H1 (cell line): ENCODE measurements around the gene MTRFR. TPM values are rescaled to one million over a fixed set of nuclear protein-coding genes. Genes with fewer than 3 reads are reported as not detected.
A peak's percentile ranks its signal among the peaks of the same experiment; 100 is the strongest.

Source experiments
- CBX8 ChIP-seq: fragments of 300-800, 300-1000 bp; sonication (generic); IDR thresholded peaks from 2 replicates; pipeline ENCODE4 v1.7.1; 2016; ENCODE audit warnings: low read depth, low read length, borderline replicate concordance
- CEBPB ChIP-seq: IDR thresholded peaks from 2 replicates; pipeline ENCODE4 v1.6.1; 2012; ENCODE audit warnings: low read depth, low read length
- EGR1 ChIP-seq: IDR thresholded peaks from 2 replicates; pipeline ENCODE4 v1.6.1; 2011; ENCODE audit warnings: low read depth, low read length, borderline replicate concordance
- EP300 ChIP-seq, 2 experiments: IDR thresholded peaks; 1 replicate in 1 of 2; 2 replicates in 1 of 2; pipeline ENCODE4 v1.6.1; 2011 to 2012; ENCODE audit warnings: low read depth in 2 of 2, low read length in 2 of 2, mild to moderate bottlenecking in 2 of 2, borderline replicate concordance in 1 of 2, inconsistent platforms in 1 of 2, moderate library complexity in 1 of 2
- MAX ChIP-seq: IDR thresholded peaks from 2 replicates; pipeline ENCODE4 v1.6.1; 2012; ENCODE audit warnings: inconsistent platforms
- POU5F1 ChIP-seq: IDR thresholded peaks from 2 replicates; pipeline ENCODE4 v1.6.1; 2011; ENCODE audit warnings: low read depth, mild to moderate bottlenecking, low read length, moderate library complexity
- RBBP5 ChIP-seq: IDR thresholded peaks from 2 replicates; pipeline ENCODE4 v1.7.1; 2012; ENCODE audit warnings: low read depth, mild to moderate bottlenecking, inconsistent platforms, low read length, moderate library complexity, borderline replicate concordance
- SAP30 ChIP-seq: fragments of 300-600 bp; sonication (generic); IDR thresholded peaks from 2 replicates; pipeline ENCODE4 v1.7.1; 2012; ENCODE audit warnings: low read length, moderate library complexity, mild to moderate bottlenecking, inconsistent platforms; ENCODE audit not compliant: insufficient read depth, insufficient replicate concordance
- SRF ChIP-seq: IDR thresholded peaks from 2 replicates; pipeline ENCODE4 v1.6.1; 2011; ENCODE audit warnings: mild to moderate bottlenecking, low read depth, low read length, moderate library complexity
- polyA plus RNA-seq, 7 experiments: library from polyadenylated mRNA; depleted of rRNA in 3 of 7; stranded (reverse) in 5 of 7; unstranded in 2 of 7; fragments of >200 nt in 5 of 7; fragments of 200-250 nt in 2 of 7; gene quantifications; 1 replicate in 5 of 7; 2 replicates in 1 of 7; 4 replicates in 1 of 7; pipeline versions ENCODE4 v1.2.1 to v1.2.3, GENCODE V29; 2011 to 2013; ENCODE audit warnings: missing spikeins in 2 of 7, mixed read lengths in 2 of 7
- total RNA-seq: library from RNA; stranded (reverse); fragmentation: NEBNext Ultra II Directional; extraction: Animal tissue kit (Norgen Biotek cat#: 25700); gene quantifications from 2 replicates; pipeline ENCODE4 v1.2.1, GENCODE V29; 2021
- TF ChIP-seq, protein P1 (sequence below): IDR thresholded peaks from 2 replicates; pipeline ENCODE4 v1.6.1; 2011; ENCODE audit warnings: low read depth, mild to moderate bottlenecking, low read length; ENCODE audit not compliant: insufficient read depth

MTRFR gene
- total and polyA plus RNA-seq, 2 of the 8 experiments (the other 6 are each of a cell fraction or from before 2014, with no cell fraction given), result 9.2 to 12.9 TPM

DNA sequence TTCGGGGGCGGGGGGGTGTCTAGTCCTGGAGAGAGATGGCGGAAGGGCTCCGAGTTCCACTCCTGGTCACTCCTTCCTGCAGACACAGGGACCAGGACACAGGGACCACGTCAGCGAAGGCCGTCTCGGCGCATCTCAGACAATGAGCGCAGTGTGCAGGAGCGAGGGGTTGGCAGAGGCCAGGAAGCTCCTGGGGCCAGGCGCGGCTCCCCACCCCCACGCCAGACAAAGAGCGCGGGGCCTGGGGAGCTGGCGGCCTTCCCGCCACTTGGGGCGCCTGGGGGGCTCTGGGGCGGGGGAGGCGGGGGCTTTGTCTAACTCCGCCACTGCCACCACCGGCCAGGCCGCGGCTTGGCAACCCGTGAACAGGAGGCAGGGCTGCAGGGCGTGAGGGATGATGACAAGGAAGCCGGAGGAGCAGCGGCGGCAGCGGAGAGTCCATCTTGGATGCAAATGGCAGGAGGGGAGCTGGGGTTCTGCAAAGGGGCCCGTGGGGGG, 36.2 kb downstream of the MTRFR start (continued):
- TF ChIP-seq EP300 (IDR thresholded peaks at IDR 0.05; ENCODE audit: borderline replicate concordance in 1 of 2, low read depth in 2 of 2, low read length in 2 of 2) (no peak), POU5F1 (no peak), RBBP5 (no peak), CEBPB (no peak), SRF (no peak), SAP30 (no peak), MAX (peak; percentile 39; the same call in 1 of the 2 replicates), CBX8 (no peak), EGR1 (no peak)
- TF ChIP-seq, protein P1, sequence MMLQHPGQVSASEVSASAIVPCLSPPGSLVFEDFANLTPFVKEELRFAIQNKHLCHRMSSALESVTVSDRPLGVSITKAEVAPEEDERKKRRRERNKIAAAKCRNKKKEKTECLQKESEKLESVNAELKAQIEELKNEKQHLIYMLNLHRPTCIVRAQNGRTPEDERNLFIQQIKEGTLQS, result no peak
- TF ChIP-seq, all 59 proteins: peak for 9
